HepG2 (cell line): ENCODE data around the gene RSPH4A. TPM values are rescaled to one million over a fixed set of nuclear protein-coding genes. Genes with fewer than 3 reads are reported as not detected.

ENCODE experiments used
- ELF4 ChIP-seq: sonication (generic); formaldehyde crosslinking; IDR thresholded peaks from 2 replicates; pipeline ENCODE4 v1.5.0; 2020; ENCODE audit warnings: missing genetic modification reagents, mild to moderate bottlenecking, moderate library complexity, borderline replicate concordance
- HES4 ChIP-seq: sonication (generic); formaldehyde crosslinking; IDR thresholded peaks from 2 replicates; pipeline ENCODE4 v1.9.0; 2021; ENCODE audit warnings: mild to moderate bottlenecking, missing genetic modification reagents, borderline replicate concordance
- HMG20B ChIP-seq: conservative IDR thresholded peaks from 2 replicates; pipeline ENCODE4 v1.6.1; 2016; ENCODE audit warnings: missing genetic modification reagents, missing compliant biosample characterization
- HMGXB3 ChIP-seq: sonication (generic); formaldehyde crosslinking; IDR thresholded peaks from 2 replicates; pipeline ENCODE4 v1.4.0; 2020; ENCODE audit warnings: missing genetic modification reagents, borderline replicate concordance
- JARID2 ChIP-seq: sonication (generic); formaldehyde crosslinking; IDR thresholded peaks from 2 replicates; pipeline ENCODE4 v1.8.1; 2023; ENCODE audit warnings: missing genetic modification reagents, inconsistent platforms; ENCODE audit not compliant: insufficient replicate concordance
- KLF12 ChIP-seq: sonication (generic); formaldehyde crosslinking; IDR thresholded peaks from 2 replicates; pipeline ENCODE4 v1.4.0; 2020; ENCODE audit warnings: missing genetic modification reagents, borderline replicate concordance
- MED13 ChIP-seq: sonication (generic); formaldehyde crosslinking; IDR thresholded peaks from 2 replicates; pipeline ENCODE4 v1.5.0; 2020; ENCODE audit warnings: missing genetic modification reagents
- MNT ChIP-seq: fragments of 450-650 bp; IDR thresholded peaks from 2 replicates; pipeline ENCODE4 v1.6.1; 2016
- RNF2 ChIP-seq: fragments of 450-650 bp; conservative IDR thresholded peaks from 2 replicates; pipeline ENCODE4 v1.6.1; 2016; ENCODE audit warnings: low read depth
- SNAI1 ChIP-seq: sonication (generic); formaldehyde crosslinking; IDR thresholded peaks from 2 replicates; pipeline ENCODE4 v1.5.0; 2020; ENCODE audit warnings: mild to moderate bottlenecking, missing genetic modification reagents, borderline replicate concordance
- TEAD3 ChIP-seq: optimal IDR thresholded peaks from 2 replicates; pipeline ENCODE3; 2016; ENCODE audit warnings: borderline replicate concordance
- TOE1 ChIP-seq: sonication (generic); formaldehyde crosslinking; IDR thresholded peaks from 2 replicates; pipeline ENCODE4 v1.4.0; 2020; ENCODE audit warnings: mild to moderate bottlenecking, missing genetic modification reagents
- ZNF30 ChIP-seq: sonication (generic); formaldehyde crosslinking; IDR thresholded peaks from 2 replicates; pipeline ENCODE4 v1.5.0; 2020; ENCODE audit warnings: mild to moderate bottlenecking, missing genetic modification reagents
- ZNF468 ChIP-seq: sonication (generic); formaldehyde crosslinking; IDR thresholded peaks from 2 replicates; pipeline ENCODE4 v1.8.0; 2022; ENCODE audit warnings: mild to moderate bottlenecking, moderate library complexity, missing genetic modification reagents
- ZNF563 ChIP-seq: sonication (generic); formaldehyde crosslinking; IDR thresholded peaks from 2 replicates; pipeline ENCODE4 v1.8.0; 2022; ENCODE audit warnings: mild to moderate bottlenecking, moderate library complexity, missing genetic modification reagents
- ZNF607 ChIP-seq: sonication (generic); formaldehyde crosslinking; IDR thresholded peaks from 2 replicates; pipeline ENCODE4 v1.5.1; 2020; ENCODE audit warnings: missing genetic modification reagents, mild to moderate bottlenecking, borderline replicate concordance
- ZUFSP ChIP-seq: sonication (generic); formaldehyde crosslinking; IDR thresholded peaks from 2 replicates; pipeline ENCODE4 v1.9.0; 2021; ENCODE audit warnings: missing genetic modification reagents, mild to moderate bottlenecking, borderline replicate concordance
- polyA plus RNA-seq, 8 experiments: library from polyadenylated mRNA; depleted of rRNA in 3 of 8; stranded (reverse) in 7 of 8; unstranded in 1 of 8; fragments of >200 nt; fragmentation: Illumina TruSeq in 4 of 8; extraction: Trizol in 4 of 8; gene quantifications; 2 replicates each; pipeline versions ENCODE4 v1.2.1 to v1.2.3, GENCODE V29; 2011 to 2016; ENCODE audit warnings: low read depth in 4 of 8, missing spikeins in 1 of 8, mixed read lengths in 1 of 8; ENCODE audit not compliant: insufficient read depth in 1 of 8
- total RNA-seq, 5 experiments: library from RNA; depleted of rRNA; stranded (reverse); fragments of >200 nt; fragmentation: Illumina TruSeq; extraction: Trizol; gene quantifications; 2 replicates each; pipeline ENCODE4 v1.2.3, GENCODE V29; 2016; ENCODE audit warnings: low read depth in 1 of 5
- TF ChIP-seq, protein P1 (sequence below): sonication (generic); formaldehyde crosslinking; conservative IDR thresholded peaks from 2 replicates; pipeline ENCODE4 v1.4.0; 2020; ENCODE audit warnings: missing genetic modification reagents
- TF ChIP-seq, protein P2 (sequence below): sonication (generic); formaldehyde crosslinking; IDR thresholded peaks from 2 replicates; pipeline ENCODE4 v1.4.0; 2020; ENCODE audit warnings: missing genetic modification reagents

Gene RSPH4A
- total and polyA plus RNA-seq, 2 of the 13 experiments (the other 11 are each of a cell fraction or from before 2014, with no cell fraction given) = 0.24 to 0.40 TPM

GRCh38 chr6:116571683-116572000 lies 44.6 kb upstream of the RSPH4A start (continued):
- TF ChIP-seq TOE1 (CRISPR knock-in tag) (no peak), TEAD3 (no peak), HMG20B (CRISPR knock-in tag) (no peak), ELF4 (0 out of 2 replicates have a peak, but pooled peaks have one; percentile 19), MED13 (CRISPR knock-in tag) (no peak), ZNF468 (no peak), RNF2 (no peak), HMGXB3 (no peak), ZNF563 (CRISPR knock-in tag) (0 out of 2 replicates have a peak, but pooled peaks have one; percentile 12), HES4 (no peak), SNAI1 (CRISPR knock-in tag) (peak; percentile 21; the same call in 1 of the 2 replicates), ZNF30 (CRISPR knock-in tag) (no peak), JARID2 (CRISPR knock-in tag) (peak; percentile 80), ZNF607 (CRISPR knock-in tag) (no peak), ZUFSP (CRISPR knock-in tag) (no peak), KLF12 (CRISPR knock-in tag) (no peak), MNT (no peak)
- TF ChIP-seq, protein P1, sequence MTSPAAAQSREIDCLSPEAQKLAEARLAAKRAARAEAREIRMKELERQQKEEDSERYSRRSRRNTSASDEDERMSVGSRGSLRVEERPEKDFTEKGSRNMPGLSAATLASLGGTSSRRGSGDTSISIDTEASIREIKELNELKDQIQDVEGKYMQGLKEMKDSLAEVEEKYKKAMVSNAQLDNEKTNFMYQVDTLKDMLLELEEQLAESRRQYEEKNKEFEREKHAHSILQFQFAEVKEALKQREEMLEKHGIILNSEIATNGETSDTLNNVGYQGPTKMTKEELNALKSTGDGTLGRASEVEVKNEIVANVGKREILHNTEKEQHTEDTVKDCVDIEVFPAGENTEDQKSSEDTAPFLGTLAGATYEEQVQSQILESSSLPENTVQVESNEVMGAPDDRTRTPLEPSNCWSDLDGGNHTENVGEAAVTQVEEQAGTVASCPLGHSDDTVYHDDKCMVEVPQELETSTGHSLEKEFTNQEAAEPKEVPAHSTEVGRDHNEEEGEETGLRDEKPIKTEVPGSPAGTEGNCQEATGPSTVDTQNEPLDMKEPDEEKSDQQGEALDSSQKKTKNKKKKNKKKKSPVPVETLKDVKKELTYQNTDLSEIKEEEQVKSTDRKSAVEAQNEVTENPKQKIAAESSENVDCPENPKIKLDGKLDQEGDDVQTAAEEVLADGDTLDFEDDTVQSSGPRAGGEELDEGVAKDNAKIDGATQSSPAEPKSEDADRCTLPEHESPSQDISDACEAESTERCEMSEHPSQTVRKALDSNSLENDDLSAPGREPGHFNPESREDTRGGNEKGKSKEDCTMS (CRISPR knock-in tag) = no peak
- TF ChIP-seq, protein P2, sequence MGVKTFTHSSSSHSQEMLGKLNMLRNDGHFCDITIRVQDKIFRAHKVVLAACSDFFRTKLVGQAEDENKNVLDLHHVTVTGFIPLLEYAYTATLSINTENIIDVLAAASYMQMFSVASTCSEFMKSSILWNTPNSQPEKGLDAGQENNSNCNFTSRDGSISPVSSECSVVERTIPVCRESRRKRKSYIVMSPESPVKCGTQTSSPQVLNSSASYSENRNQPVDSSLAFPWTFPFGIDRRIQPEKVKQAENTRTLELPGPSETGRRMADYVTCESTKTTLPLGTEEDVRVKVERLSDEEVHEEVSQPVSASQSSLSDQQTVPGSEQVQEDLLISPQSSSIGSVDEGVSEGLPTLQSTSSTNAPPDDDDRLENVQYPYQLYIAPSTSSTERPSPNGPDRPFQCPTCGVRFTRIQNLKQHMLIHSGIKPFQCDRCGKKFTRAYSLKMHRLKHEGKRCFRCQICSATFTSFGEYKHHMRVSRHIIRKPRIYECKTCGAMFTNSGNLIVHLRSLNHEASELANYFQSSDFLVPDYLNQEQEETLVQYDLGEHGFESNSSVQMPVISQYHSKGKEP (CRISPR knock-in tag) = no peak
